GM18520 (cell line): ENCODE measurements around the gene PSMB8.
"Not testable (repeated sequence)": the region's sequence is repeated elsewhere in the genome, so short reads cannot be mapped to it uniquely, and the experiment has no call there.

Experiments
- ATAC-seq: cut with Tn5 transposase; IDR thresholded peaks from one replicate; pipeline ENCODE4 v1.9.1; 2021; ENCODE audit not compliant: unreplicated experiment

Gene PSMB8

DNA sequence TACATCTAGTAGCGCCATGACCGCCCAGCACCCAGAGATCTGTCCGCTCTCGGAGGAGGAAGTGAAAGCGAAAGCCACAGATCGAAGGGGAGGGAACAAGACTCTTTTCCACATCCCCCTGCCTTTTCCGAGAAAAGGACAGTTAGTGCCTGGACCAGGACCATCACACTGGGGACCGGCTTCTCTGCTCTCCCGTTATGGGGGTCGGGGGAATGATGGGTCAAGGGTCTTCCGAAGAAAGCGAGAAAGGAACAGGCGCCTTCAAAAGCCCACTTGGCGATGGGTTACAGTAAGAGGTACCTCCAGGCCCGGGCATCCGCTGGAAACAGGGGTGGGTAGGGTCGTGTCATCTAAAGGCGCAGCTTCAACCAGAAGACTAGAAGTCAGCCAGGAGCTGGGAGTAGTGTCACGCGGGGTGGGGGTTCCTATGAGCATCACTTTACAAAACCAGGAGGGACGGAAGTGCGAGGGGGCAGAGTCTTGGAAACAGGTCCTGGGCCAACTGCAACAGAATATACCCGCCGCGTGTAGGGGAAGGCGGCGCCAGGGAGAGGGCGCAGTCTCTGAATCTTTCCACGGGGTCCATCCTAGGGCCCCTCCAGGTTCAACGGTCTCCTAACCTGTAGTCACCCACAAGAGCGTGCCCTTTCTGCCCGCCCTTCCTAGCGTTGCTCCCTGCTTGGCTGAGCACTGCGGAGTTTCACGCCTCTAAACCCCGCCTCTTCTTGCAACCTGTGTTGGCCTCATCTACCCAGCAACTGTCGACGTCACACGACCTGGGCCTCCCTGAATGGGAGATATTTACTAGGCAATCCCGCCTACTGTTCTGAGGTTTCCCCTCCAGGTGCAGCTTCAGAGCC, at the start of gene PSMB8:
Gene PSMB8 (minus strand): TSS at position 69 of the 860 bp plus-strand sequence. CDS start 51 bp downstream, at position 18.
- peak; percentile 68 for ATAC-seq

DNA sequence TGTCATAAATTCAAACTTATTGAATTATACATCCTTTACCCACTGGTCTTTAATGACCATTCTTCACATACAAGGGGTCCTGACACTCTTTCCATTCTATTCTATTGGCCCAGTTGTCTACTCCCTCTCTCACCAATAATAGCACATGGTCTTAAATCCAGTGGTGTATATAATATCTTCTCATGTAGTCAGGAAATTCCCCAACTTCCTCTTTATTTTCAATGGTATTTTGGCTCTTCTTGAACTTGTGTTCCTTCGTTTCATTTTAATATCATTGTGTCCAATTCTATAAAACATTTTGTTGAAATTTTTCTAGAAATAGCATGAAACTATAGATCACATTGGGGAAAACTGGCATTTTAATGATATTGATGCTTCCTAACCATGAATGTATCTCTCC, 47.0 kb upstream of the PSMB8 start:
- no peak for ATAC-seq

DNA sequence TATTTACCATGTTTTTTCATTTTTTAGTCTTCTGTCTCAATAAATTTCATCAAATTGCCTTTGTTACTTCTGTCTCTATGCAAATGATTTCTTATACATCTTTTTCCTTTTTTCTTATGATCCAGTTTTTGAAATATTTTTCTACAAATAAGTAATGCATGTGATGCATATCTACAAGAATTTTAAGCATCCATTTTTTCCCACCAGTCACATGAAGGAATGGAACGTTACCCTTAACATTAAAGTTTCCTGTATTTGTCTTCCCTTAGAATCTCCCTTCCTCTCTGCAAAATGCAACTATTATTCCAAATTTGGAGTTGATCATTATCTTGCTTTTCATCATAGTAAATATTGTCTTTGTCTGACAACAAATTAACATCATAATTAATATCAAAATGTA, 45.7 kb upstream of the PSMB8 start:
- no peak for ATAC-seq

DNA sequence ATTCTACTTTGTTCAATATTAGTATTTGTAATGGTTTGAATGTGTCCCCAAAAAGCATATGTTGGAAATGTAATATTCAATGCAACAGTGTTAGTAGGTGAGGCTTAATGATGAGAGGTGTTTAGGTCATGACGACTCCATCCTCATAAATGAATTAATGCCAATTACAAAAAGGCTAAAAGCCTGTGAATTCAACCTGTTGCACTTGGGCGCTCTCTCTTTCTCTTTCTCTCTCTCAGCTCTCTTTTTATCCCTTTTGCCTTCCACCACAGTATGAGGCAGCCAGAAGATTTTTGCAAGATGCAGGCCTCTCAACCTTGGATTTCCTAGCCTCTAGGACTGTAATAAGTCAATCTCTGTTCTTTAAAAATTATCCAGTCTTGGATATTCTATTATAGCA, 44.7 kb upstream of the PSMB8 start:
- no peak for ATAC-seq

DNA sequence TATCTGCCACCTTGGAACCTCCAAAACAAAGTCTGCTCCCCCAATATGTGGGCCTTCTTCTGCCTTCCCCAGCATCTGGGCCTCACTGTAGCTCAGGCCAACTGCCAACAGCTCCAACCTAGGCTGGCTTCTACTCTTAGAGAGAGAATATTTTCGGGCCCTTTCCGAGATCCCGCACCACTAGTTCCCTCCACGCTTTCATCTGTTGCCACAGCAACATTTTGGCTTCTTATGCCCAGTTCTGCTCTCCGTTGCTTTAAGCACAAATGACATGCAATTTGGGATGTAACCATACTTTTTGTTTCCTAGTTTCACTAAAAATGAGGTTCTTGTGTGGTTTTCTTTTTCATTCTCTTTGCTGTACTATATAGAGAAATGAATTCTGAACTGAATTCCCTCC, 43.8 kb upstream of the PSMB8 start:
- no peak for ATAC-seq

DNA sequence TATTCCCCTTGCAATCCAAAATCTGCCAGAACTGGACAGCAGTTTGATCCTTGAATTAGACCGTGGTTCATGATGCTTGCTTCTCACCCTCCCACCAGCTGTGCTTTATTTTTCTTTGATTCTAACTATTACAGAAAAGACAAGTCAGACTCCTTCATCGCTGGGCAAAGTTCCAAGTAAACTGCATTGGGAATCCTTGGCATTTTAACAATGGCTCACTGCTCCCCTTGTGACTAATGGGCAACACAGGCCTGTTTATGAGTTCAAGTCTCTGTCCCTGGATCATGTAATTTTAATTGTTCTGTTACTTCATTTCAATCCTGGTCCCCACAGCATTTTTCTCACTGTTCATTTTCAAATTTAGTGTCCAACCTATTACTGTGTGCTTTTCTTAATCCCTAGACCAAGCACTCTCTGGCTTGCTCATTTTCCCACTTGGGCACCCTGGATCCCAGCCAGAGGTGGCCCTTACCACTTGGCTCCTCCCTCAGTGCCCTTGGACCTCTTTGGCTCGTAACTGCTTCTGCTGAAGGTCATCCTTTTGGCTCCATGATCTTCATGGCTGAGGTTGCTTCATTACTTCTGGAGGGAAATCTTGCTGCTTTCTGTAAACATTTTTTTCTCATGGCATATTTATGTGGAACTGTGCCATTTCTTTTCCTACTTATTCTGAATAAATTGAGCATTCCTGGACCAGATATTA, 43.0 kb upstream of the PSMB8 start:
- no peak for ATAC-seq

DNA sequence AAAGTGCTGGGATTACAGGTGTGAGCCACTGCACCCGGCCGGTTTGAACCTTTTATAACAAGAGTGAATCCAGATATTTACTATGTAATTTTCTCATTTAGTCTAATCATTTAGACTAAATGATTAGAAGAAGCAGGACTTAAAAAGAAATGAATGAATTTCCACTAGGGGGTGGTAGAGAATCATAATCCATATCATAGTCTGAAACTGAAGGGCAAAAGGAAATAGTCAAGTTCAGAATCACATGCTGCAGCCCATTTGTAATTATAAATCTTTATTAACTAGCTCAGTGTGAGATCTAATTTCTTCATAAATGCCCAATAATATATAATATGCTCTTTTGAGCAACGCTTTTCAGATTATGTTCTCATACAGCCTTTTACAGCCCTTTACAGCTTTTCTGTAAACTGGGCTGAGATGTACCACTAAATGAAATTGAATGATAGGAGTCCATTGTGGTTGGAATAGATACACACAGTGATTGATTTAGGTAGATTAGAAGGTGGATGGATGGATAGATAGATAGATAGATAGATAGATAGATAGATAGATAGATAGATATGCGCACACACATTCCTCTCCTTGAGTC, 41.9 kb upstream of the PSMB8 start:
- no peak for ATAC-seq

DNA sequence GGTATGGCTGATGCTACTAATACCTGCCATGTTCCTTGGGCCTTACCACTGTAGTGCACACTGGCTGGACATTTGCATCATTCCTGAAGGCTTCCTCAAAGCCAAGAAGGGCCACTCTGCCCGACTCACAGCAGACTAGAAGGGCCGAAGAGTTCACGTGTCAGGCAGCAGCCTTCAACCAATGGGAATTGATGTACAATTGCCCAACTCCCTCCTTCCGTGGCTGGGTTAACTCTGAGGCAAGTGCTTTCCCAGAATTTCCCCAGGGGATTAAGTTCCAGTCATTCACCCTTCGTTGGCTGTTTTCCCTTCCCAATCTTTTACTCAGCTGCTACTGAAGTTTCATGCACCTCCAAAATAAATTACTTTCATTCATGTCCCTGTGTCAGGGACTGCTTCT, 39.9 kb upstream of the PSMB8 start:
- ATAC-seq = no peak

DNA sequence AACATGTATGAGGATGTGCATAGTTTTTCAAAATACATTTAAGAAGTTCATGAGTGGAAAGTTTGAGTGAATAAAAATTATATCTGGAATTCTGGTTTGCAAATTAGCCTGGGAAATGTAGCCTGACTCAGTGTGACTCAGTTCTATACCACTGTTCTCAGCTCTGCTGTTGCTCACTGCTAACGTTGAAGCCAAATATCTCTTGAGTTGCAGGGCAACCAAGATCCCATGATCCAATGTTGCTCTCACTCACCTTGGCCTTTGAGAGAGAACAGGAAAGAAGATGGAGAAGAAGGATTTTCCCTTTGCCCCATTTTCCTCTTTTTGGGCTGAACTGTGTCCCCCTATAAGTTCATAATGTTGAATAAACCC, 39.0 kb upstream of the PSMB8 start:
- no peak for ATAC-seq

DNA sequence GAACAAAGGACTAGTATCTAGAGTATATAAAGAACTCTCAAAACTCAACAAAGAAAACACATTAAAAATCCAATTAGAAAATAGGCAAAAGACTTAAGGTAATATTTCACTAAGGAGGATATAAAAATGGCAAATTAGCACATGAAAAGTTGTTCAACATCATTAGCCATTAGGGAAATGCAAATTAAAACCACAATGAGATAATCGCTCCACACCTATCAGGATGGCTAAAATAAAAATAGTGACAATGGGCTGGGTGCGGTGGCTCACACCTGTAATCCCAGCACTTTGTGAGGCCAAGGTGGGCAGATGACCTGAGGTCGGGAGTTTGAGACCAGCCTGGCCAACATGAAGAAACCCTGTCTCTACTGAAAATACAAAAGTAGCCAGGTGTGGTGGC, 37.1 kb upstream of the PSMB8 start:
- ATAC-seq = not testable (repeated sequence)

DNA sequence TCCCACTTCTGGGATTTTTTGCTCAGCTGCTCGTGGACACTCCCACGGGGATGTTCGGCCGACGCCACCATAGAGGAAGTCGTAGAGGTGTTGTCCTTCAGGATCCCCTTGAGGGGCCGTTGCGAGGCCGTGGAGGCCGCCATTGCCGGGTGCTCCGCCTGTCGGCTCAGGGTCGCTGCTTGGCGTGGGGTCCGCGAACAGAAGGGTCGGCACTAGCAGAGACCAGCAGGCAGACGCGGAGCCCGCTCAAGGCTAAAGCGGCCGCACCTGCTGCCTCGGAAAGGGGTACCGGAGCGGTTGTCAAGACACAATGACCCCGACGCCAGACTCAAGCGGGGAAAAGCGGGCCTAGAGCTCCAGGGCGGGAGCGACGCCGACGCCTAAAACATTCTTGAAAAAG, 35.8 kb upstream of the PSMB8 start:
- ATAC-seq = no peak

DNA sequence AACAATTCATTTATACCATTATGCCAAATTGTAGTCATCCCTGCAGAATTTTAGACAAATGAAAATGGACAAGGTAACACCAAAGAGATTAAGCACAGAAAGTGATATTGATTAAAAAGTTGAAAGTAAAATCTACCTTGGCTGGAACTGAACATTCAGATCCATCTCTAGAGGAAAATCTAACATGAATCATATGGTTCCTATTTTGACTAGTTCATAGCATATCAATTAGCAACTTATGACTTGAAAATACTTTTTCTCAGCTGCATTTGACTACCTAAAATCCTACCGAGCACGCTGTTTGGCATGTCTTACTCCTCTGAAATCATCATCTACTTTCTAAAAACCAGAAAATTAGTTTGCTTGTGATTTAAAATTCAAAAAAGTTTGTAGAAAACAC, 32.8 kb upstream of the PSMB8 start:
- ATAC-seq = no peak

DNA sequence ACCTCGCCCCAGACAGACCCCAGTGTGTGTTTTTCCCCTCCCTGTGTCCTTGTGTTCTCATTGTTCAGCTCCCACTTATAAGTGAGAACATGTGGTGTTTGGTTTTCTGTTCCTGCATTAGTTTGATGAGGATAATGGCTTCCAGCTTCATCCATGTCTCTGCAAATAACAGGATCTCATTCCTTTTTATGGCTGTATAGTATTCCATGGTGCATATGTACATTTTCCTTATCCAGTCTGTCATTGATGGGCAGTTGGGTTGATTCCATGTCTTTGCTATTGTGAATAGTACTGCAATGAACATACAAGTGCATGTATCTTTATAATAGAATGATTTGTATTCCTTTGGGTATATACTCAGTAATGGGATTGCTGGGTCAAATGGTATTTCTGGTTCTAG, 30.1 kb upstream of the PSMB8 start:
- not testable (repeated sequence) for ATAC-seq

DNA sequence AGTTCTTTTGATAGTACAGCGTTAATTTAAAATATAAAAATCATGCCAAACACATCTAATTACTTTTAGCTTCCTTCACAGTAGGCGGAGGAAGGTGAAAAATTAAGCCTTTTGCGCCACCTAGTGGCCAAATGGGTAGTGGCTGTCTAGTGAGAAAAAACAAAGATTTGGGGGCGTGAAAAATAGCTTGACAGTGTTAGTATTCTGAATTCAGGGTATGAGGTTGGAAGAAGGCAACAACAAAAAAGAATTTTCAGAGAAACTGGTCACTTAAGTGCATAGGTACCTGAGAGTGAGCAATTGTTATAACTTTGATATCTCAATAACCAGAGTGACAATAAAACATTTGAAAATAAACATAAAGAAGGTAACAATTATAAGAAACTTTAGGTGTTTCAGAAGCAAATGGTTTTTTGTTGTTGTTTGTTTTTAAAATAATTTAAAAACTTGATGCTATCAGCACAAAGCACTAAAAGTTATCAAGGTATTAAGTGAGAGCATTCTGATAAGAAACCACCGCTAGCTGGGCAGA, 24.5 kb upstream of the PSMB8 start:
- ATAC-seq = no peak

DNA sequence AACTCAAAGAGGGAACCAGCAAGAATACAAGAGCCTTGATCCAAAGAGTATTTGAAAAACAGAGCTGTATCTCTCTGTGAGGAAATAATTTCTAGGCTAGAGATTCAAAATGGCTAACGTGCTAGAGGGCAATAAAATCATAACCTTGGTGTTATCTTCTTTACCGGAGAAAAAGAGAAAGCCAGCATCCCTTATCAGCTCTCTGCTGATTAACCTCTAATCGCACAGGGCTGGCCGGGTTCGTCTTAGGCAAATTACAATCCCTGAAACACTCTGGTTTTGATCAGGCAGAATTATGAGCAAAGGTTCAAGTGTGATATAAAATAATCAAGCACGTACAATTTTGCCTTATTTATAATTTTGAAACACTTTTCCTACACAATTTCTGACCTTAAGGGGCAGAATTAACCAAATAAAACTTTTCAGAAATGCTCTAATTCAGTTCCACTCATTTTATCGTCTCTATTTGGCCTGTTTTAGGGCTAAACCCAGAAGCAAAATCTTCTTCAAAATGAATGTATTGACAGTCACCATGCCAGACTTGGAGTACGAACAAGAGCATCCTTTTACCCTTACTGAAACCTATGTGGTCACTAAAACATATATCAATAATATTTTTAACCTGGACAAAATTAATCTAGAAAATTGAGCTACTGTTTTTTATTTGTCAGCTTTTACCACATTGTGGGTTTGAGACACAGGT, 23.9 kb upstream of the PSMB8 start:
- ATAC-seq = no peak

DNA sequence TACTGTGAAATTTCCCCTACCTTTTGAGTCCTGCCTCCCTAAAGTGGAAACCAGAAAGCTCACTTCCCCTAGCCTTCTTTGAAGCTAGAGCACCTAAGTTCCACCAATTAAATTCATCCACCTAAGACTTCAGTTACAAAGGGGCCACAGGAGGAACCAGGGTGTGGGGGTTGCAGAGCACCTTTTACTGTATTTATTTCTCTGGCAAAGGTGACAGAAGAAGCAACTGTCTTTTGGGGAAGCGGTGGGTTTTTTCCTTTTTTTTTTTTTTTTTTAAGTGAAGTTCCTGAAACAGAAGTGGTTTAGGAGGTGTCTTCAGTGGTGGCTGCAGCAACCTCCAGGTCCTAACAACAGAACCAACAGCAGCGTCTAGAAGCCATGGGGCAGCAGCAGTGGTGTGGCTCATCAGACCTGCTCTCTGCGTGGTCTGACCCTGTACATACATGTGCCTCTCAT, 23.2 kb upstream of the PSMB8 start:
- no peak for ATAC-seq

DNA sequence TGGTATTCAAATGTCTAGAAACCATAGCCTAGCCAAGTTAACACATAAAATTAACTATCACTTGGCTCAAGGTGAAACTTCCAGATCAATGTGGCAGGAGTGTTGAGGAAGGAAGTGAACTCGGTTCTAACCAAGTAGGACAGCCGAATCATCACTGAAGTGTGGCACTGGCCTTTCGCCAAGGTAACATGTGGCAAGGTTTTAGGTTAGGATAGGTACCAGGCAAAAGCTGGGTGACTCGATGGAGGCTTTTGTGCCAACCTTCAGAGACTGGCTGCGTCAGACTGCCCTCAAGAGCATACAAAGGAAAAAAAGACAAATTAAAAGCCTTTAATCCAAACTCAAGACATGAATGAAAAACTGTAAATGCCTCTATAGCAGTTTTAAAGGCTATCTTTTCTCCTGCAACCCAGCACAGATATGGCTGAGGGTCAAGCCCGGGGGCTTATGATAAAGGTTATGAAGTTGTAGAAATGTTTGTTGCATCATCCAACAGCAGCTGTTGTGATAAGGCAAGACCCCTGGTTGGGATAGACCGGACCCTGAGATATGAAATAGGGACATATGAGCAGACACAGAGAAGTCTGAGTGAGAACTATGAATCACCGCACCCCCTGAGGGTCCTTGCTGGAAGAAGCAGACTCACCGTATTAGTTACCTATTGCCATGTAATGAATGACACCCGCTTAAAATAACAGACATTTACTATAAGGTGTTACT, 22.0 kb upstream of the PSMB8 start:
- no peak for ATAC-seq

DNA sequence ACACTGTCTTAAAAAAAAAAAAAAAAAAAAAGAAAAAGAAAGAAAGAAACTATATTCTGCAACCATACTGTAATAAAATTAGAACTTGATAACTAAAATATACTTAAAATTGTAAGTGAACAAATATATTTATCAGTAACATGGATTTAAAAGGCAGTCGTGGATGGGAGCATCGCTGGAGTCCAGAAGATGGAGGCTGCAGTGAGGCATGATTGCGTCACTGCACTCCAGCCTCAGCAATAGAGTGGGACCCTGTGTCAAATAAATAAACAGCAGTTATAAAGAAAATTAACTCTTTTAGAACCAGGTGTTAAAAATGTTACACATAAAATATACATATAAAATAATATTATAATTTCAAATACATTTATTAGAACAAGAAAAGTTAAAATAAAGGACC, 18.9 kb upstream of the PSMB8 start:
- ATAC-seq = no peak

DNA sequence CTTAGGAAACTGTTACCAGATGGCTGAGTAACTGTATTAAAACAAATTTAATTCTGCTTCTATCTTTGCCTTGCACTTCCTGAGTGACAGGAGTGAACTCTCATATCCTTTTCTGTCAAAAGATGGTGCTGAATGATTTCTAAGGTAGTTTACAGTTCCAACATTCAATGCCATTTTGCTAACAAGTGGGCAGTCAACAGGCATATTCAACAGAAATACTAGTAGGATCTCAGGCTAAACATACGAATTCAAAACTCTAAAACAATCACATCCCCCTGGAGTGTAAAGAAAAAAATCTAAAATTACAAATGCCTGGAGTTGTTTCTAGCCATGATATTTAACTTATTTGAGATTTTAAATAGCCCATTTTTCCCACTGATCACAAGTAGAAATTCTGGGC, 16.8 kb upstream of the PSMB8 start:
- ATAC-seq = no peak

DNA sequence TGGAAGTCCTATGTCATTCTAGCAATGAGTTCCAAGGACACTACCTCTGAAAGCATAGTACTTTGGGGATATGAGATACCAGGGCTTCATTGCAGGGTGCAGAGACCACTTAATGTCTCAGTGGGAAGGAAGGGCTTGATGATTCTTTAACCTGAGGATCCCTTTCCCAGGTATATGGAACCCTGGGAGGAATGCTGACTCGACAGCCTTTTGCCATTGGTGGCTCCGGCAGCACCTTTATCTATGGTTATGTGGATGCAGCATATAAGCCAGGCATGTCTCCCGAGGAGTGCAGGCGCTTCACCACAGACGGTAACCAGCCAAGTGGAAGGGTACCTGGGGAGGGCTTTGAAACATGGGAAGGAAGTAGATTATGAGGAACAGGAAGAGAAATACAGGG, 14.3 kb upstream of the PSMB8 start:
- no peak for ATAC-seq
